Suppressor macrophage treated with lipopolysaccharide for 1 hour (primary cell): Measurements from ENCODE around the gene ADORA2B.

Experiments
- DNase-seq, 3 donors: peaks; one replicate each; pipeline ENCODE4 v3.0.0-alpha.2; 2020 to 2022

The ADORA2B gene

GRCh38 chr17:15998031-15998562, 53.2 kb downstream of the ADORA2B start:
- DNase-seq: peak in 1 of 3 donors; percentile 48

GRCh38 chr17:15999141-15999973, 54.4 kb downstream of the ADORA2B start, which contains the start of the genes TTC19 and ZSWIM7:
Gene TTC19, plus strand, starts transcription at chr17:15999824. Its CDS starts 25 bp downstream, at chr17:15999849.
Gene ZSWIM7, minus strand, starts transcription at chr17:15999704. Its CDS starts 110 bp downstream, at chr17:15999594.
- DNase-seq: peak; percentile 94 to 97 (median 95)

- DNase-seq: peak; percentile 43 to 66 (median 44)
Measured at GRCh38 chr17:15999974-16000827, 55.3 kb downstream of the ADORA2B start.

- DNase-seq: peak; percentile 16 to 27 (median 24)
Measured at GRCh38 chr17:16001226-16001897, 56.4 kb downstream of the ADORA2B start.

GRCh38 chr17:16002708-16003260, 57.9 kb downstream of the ADORA2B start:
- DNase-seq: no peak

GRCh38 chr17:16003841-16004240, 58.9 kb downstream of the ADORA2B start:
- DNase-seq: no peak

GRCh38 chr17:16005636-16006035, 60.7 kb downstream of the ADORA2B start:
- no peak for DNase-seq

GRCh38 chr17:16007439-16007838, 62.5 kb downstream of the ADORA2B start:
- DNase-seq: no peak

GRCh38 chr17:16013943-16014407, 69.0 kb downstream of the ADORA2B start:
- peak in 1 of 3 donors; percentile 16 for DNase-seq

GRCh38 chr17:16019347-16019746, 74.4 kb downstream of the ADORA2B start:
- DNase-seq: no peak

- DNase-seq: no peak
Measured at GRCh38 chr17:16023881-16024280, 79.0 kb downstream of the ADORA2B start.

- no peak for DNase-seq
Measured at GRCh38 chr17:16025202-16025601, 80.3 kb downstream of the ADORA2B start.
